Natural killer cell (primary cell): Measurements from ENCODE around the gene C6orf89. TPM values are rescaled to one million over a fixed set of nuclear protein-coding genes. Genes with fewer than 3 reads are reported as not detected.

Experiments used
- ATAC-seq, 3 donors: fragments of 150-1000 bp in 2 of 3; fragments of 200-7000 bp in 1 of 3; cut with Tn5 transposase; 1 replicate in 1 of 3; 2 replicates in 2 of 3; pipeline ENCODE4 v1.10.0; 2021; ENCODE audit warnings: mild to moderate bottlenecking in 2 of 3, moderate library complexity in 2 of 3
- DNase-seq, 2 donors: peaks; one replicate each; pipeline versions ENCODE4 v3.0.0 to v3.0.0-alpha.2; 2013 to 2021; ENCODE audit warnings: mixed read lengths in 1 of 2
- H3K27ac ChIP-seq: one replicate; pipeline ENCODE4 v1.5.1; 2013; ENCODE audit warnings: mild to moderate bottlenecking, low read length
- H3K27me3 ChIP-seq: one replicate; pipeline ENCODE4 v1.6.1; 2013; ENCODE audit warnings: low read length; ENCODE audit not compliant: control insufficient read depth, insufficient read depth
- H3K36me3 ChIP-seq: one replicate; pipeline ENCODE4 v1.6.1; 2013; ENCODE audit warnings: low read length; ENCODE audit not compliant: control insufficient read depth, insufficient read depth
- H3K4me1 ChIP-seq: one replicate; pipeline ENCODE4 v1.6.1; 2013; ENCODE audit warnings: low read length; ENCODE audit not compliant: control insufficient read depth, insufficient read depth
- H3K4me3 ChIP-seq: one replicate; pipeline ENCODE4 v1.5.1; 2013; ENCODE audit warnings: low read length
- H3K9me3 ChIP-seq: one replicate; pipeline ENCODE4 v1.6.1; 2013; ENCODE audit warnings: low read length; ENCODE audit not compliant: control insufficient read depth, insufficient read depth
- H3K27ac Mint-ChIP-seq, 2 donors: one replicate each; pipeline ENCODE4 v1.8.0; 2022; ENCODE audit warnings: mild to moderate bottlenecking in 2 of 2, mixed read lengths in 2 of 2, moderate library complexity in 1 of 2
- H3K27me3 Mint-ChIP-seq, 2 donors: one replicate each; pipeline ENCODE4 v1.8.0; 2022; ENCODE audit warnings: low read depth in 2 of 2, mixed read lengths in 2 of 2
- H3K36me3 Mint-ChIP-seq: one replicate; pipeline ENCODE4 v1.8.0; 2022; ENCODE audit warnings: mixed read lengths
- H3K4me1 Mint-ChIP-seq, 2 donors: one replicate each; pipeline ENCODE4 v1.8.0; 2022; ENCODE audit warnings: mixed read lengths in 2 of 2
- H3K4me3 Mint-ChIP-seq: one replicate; pipeline ENCODE4 v1.8.0; 2022; ENCODE audit warnings: mild to moderate bottlenecking, moderate library complexity, mixed read lengths
- H3K9me3 Mint-ChIP-seq, 2 donors: one replicate each; pipeline ENCODE4 v1.8.0; 2022; ENCODE audit warnings: mixed read lengths in 2 of 2
- CTCF ChIP-seq: fragments of 200-600 bp; IDR thresholded peaks from one replicate; pipeline ENCODE4 v1.8.0; 2022; ENCODE audit warnings: antibody characterized with exemption
- WGBS: methylation state at CpG from one replicate; pipeline ENCODE4 v1.1.7; 2013; ENCODE audit warnings: missing lambda C conversion rate; ENCODE audit not compliant: insufficient coverage; 5-methylcytosine and 5-hydroxymethylcytosine counted together
- intact Hi-C: fragments of 100-400 bp; cut with micrococcal nuclease; formaldehyde crosslinking; loops from one replicate; pipeline ENCODE4 v1.14.2; 2022
- total RNA-seq, 4 donors: library from RNA; stranded (reverse); fragments of 120-200 nt in 1 of 4; gene quantifications; one replicate each; pipeline versions ENCODE4 v1.2.3 to v1.2.4, GENCODE V29; 2013 to 2022

Gene C6orf89
- total RNA-seq, 3 donors from 2014 or later (not counting 1 experiment from before 2014, with no cell fraction given) = 34.3 to 47.0 (median 46.3) TPM

- Histone ChIP-seq H3K4me3 (no peak overlapping the region), H3K27ac (no peak overlapping the region), H3K36me3 (peaks cover 29% of the 10 kb centered on the region), H3K9me3 (no peaks in the 10 kb centered on the region), H3K27me3 (no peaks in the 10 kb centered on the region), H3K4me1 (no peaks in the 10 kb centered on the region)
- Mint-ChIP-seq H3K27ac (peak overlapping the region in 1 of 2 donors; percentile 46), H3K27me3 (no peaks in the 10 kb centered on the region), H3K36me3 (peaks cover 15% of the 10 kb centered on the region), H3K4me1 (peaks cover 0 to 4% of the 10 kb centered on the region in 2 donors), H3K4me3 (no peak overlapping the region), H3K9me3 (no peaks in the 10 kb centered on the region)
- intact Hi-C loops = no loop called here
- no peak for TF ChIP-seq CTCF
- DNase-seq (no peak), ATAC-seq (no peak)
- WGBS = 96% methylated on average over 5 of the region's 5 CpGs
Measured at GRCh38 chr6:36924778-36925374, 39.1 kb downstream of the C6orf89 start.

GRCh38 chr6:36925809-36926208 lies 40.1 kb downstream of the C6orf89 start:
- no peak for TF ChIP-seq CTCF
- Mint-ChIP-seq H3K27ac (no peak overlapping the region), H3K4me1 (peaks cover 0 to 4% of the 10 kb centered on the region in 2 donors), H3K4me3 (no peak overlapping the region), H3K36me3 (peaks cover 15% of the 10 kb centered on the region), H3K27me3 (no peaks in the 10 kb centered on the region), H3K9me3 (no peaks in the 10 kb centered on the region)
- Histone ChIP-seq H3K27me3 (no peaks in the 10 kb centered on the region), H3K4me1 (no peaks in the 10 kb centered on the region), H3K9me3 (no peaks in the 10 kb centered on the region), H3K27ac (no peak overlapping the region), H3K36me3 (peaks cover 19% of the 10 kb centered on the region), H3K4me3 (no peak overlapping the region)
- WGBS = 76% methylated on average over 2 of the region's 4 CpGs
- ATAC-seq (no peak), DNase-seq (no peak)
- intact Hi-C loops = no loop called here

- Histone ChIP-seq H3K9me3 (no peaks in the 10 kb centered on the region), H3K36me3 (peaks cover 19% of the 10 kb centered on the region), H3K27me3 (no peaks in the 10 kb centered on the region), H3K4me3 (no peak overlapping the region), H3K4me1 (no peaks in the 10 kb centered on the region), H3K27ac (no peak overlapping the region)
- Mint-ChIP-seq H3K27ac (no peak overlapping the region), H3K9me3 (no peaks in the 10 kb centered on the region), H3K36me3 (peaks cover 15% of the 10 kb centered on the region), H3K4me1 (peaks cover 0 to 4% of the 10 kb centered on the region in 2 donors), H3K4me3 (no peak overlapping the region), H3K27me3 (no peaks in the 10 kb centered on the region)
- TF ChIP-seq CTCF = no peak
- 96% methylated on average over 9 of the region's 10 CpGs for WGBS
- intact Hi-C loops = no loop called here
- no peak for ATAC-seq
- DNase-seq = no peak
Measured at GRCh38 chr6:36926708-36927513, 41.2 kb downstream of the C6orf89 start.
